Mammary epithelial cell (primary cell): Measurements from ENCODE around the gene GNAZ.

ENCODE experiments used
- CTCF ChIP-seq, 2 donors: IDR thresholded peaks in 1 of 2; conservative IDR thresholded peaks in 1 of 2; 2 replicates each; pipeline ENCODE4 v1.5.1; 2011 to 2012; ENCODE audit warnings: inconsistent platforms in 2 of 2, low read length in 2 of 2, mild to moderate bottlenecking in 2 of 2, control low read depth in 1 of 2, low read depth in 1 of 2; ENCODE audit not compliant: insufficient read depth in 1 of 2; ENCODE audit errors: extremely low read depth in 1 of 2
- EZH2 ChIP-seq: IDR thresholded peaks from 2 replicates; pipeline ENCODE4 v1.6.1; 2012; ENCODE audit warnings: low read length, inconsistent platforms, borderline replicate concordance

GRCh38 chr22:23047742-23048141 is 22.6 kb upstream of the GNAZ start:
- TF ChIP-seq CTCF (conservative IDR thresholded peaks at IDR 0.05 in 1 of 2, IDR thresholded peaks at IDR 0.05 in 1 of 2; ENCODE audit: extremely low read depth in 1 of 2, insufficient read depth in 1 of 2, low read depth in 1 of 2, low read length in 2 of 2) = no peak
- TF ChIP-seq EZH2 = no peak
